GM19023 (cell line): ENCODE data around the gene TSPAN16.

Experiments
- ATAC-seq: cut with Tn5 transposase; IDR thresholded peaks from one replicate; pipeline ENCODE4 v1.9.1; 2021; ENCODE audit warnings: mild to moderate bottlenecking, moderate library complexity; ENCODE audit not compliant: unreplicated experiment

The TSPAN16 gene, protein sequence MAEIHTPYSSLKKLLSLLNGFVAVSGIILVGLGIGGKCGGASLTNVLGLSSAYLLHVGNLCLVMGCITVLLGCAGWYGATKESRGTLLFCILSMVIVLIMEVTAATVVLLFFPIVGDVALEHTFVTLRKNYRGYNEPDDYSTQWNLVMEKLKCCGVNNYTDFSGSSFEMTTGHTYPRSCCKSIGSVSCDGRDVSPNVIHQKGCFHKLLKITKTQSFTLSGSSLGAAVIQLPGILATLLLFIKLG

GRCh38 chr19:11295665-11296245 lies at the start of gene TSPAN16:
TSPAN16 (plus strand) TSS chr19:11296160; CDS start chr19:11296298, 138 bp downstream.
- no peak for ATAC-seq

- ATAC-seq: no peak
Observed at GRCh38 chr19:11246941-11247340, 49.0 kb upstream of the TSPAN16 start.

- no peak for ATAC-seq
Observed at GRCh38 chr19:11247391-11247790, 48.6 kb upstream of the TSPAN16 start.

DNA sequence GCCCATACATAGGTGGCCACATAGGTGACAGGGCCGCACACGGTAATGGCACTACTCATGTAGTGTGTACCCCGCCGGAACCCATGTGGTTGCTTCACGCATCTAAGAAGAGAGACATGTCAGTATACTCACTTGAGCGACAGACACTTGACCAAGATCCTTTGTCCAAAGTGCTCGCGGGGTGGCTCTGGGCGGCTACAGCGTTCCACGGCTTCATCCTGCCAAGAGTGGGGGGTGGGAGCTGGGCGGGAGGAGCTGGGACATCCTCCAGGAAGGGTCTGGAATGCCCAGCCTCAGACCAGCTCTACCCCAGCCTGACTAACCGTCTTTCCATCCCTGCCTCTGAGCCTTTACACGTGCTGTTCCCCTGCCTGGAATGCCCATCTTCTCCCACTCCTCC lies 48.0 kb upstream of the TSPAN16 start:
- ATAC-seq: no peak

DNA sequence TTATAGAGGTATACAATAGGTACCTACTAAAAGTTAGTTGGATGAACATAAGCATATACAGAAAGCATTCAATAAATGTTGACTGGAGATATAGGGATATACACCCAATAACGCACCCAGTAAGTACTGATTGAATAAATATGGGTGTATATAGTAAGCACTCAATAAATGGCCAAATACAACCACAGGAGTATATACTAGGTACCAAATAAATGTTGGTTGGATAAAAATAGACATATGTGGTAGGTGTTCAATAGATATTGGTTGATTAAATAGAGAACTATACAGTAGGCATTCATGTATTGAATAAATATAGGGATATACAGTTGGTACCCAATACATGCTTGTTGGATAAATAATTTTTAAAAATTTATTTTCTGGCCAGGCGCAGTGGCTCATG lies 47.1 kb upstream of the TSPAN16 start:
- ATAC-seq: no peak

- ATAC-seq: no peak
Observed at GRCh38 chr19:11251217-11251616, 44.7 kb upstream of the TSPAN16 start.

GRCh38 chr19:11251650-11252314 lies 44.2 kb upstream of the TSPAN16 start:
- no peak for ATAC-seq

GRCh38 chr19:11252665-11253355 lies 43.1 kb upstream of the TSPAN16 start:
- no peak for ATAC-seq

DNA sequence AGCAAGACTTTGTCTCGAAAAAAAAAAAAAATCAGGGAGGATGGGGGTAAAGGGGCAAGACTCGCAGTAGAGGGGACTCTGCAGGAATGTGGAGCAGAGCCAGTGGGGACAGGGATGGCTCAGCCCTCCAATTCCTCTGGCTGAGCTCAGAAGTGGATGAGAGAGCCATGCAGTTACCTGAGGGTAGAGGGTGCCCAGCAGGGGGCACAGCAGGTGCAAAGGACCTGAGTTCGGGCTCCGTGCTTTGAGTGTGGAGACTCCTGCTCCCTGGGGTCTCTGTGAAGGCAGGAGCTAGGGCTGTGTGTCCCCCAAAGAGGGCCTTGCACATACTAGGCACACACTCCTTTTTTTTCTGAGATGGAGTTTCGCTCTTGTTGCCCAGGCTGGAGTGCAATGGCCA lies 41.3 kb upstream of the TSPAN16 start:
- no peak for ATAC-seq

DNA sequence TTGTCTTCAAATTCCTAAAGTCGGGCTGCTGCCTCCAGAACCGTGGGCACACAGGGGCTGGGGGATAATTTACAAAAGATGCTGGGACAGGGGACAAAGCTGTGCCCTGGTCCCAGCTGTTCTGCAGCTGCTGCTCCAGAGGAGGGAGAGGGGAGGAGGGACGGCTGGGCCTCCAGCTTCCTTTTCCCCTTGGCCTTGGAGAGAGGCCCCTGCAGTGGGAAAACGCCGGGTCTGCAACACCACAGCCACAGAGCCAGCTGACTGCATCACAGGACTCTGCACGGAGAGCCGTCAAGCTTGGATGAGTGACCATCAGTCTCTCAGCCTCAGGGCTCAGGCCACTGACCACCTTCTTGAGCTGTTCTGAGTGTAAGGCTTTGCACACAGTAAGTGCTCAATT lies 39.8 kb upstream of the TSPAN16 start:
- no peak for ATAC-seq

GRCh38 chr19:11257846-11258380 lies 38.0 kb upstream of the TSPAN16 start:
- no peak for ATAC-seq

DNA sequence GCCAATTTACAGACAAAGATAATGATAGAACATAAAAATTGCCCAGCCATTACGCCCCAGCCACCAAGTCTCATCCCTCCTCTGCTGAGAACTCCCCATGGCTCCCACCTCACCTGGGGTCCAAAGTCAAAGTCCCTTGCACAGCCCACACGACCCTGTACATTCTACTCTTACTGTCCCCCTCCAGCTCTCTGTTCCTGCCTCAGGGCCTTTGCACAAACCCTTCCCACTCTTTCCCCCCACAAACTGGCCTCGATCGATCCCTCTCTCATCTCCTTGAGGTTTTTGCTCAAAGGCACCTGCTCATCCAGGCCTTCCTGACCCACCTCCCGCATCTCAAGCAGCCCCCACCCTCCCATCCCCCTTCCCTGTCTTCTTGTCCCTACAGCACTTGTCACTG lies 35.0 kb upstream of the TSPAN16 start:
- no peak for ATAC-seq

- no peak for ATAC-seq
Observed at GRCh38 chr19:11261431-11261970, 34.5 kb upstream of the TSPAN16 start.

DNA sequence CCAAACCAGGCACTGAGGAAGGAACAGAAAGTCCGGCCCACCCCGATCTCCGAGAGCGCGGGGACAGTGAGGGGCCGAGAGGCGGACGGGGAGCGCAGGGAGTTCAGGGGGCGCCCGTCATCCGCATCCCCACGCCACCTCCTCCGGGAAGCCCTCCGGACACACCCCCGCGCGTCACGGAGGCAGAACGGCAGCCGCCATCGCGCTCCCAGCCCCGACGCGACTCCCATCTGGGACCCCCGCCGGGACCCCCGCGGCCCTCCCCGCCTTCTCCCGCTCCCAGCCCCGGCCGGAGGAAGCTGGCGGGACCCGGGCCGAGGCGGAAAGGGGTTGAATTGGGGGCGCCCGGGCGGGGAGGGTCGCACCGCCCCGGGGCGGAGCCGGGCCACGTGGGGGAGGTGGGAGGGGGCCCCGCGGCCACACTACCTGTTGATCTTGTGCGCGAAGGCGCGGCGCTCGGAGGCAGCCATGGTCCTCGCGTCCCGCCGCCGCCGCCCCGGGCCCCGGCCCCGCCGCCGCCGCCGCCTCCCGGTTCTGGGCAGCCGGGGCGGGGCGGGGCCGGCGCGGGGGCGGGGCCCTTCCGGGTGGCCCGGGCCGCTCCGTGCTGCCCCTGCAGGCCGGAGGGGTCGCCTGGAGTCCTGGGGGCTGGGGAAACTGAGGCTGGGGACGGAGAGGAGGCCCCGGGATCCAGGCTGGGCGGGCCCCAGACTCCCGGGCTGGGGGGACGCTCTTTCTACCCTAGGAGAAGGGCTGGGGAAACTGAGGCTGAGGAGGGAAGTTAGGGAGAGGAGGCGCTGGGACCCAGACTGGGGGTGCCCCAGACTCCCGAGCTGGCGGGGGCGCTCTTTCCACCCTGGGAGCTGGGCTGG lies 33.8 kb upstream of the TSPAN16 start, which contains the start of gene DOCK6:
DOCK6 (minus strand) TSS at position 554 of the 869 bp plus-strand sequence; CDS start at position 470, 84 bp downstream.
- ATAC-seq: no peak

DNA sequence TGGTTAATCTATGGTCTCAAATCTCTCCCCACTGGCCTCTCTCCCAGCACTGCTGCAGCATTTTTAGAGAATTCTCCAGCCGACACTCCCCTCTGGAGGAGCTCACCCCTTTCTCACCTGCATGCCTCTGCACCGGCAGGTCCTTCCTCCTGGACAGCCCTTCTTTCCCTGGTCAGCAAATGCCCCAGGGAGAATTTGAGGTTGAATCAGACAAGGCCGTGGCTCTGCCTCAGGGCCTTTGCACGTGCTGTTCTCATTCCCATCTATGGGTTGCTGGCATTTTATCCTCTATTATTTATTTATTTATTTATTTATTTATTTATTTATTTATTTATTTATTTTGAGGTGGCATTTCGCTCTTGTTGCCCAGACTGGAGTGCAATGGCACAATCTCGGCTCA lies 32.2 kb upstream of the TSPAN16 start:
- ATAC-seq: no peak

DNA sequence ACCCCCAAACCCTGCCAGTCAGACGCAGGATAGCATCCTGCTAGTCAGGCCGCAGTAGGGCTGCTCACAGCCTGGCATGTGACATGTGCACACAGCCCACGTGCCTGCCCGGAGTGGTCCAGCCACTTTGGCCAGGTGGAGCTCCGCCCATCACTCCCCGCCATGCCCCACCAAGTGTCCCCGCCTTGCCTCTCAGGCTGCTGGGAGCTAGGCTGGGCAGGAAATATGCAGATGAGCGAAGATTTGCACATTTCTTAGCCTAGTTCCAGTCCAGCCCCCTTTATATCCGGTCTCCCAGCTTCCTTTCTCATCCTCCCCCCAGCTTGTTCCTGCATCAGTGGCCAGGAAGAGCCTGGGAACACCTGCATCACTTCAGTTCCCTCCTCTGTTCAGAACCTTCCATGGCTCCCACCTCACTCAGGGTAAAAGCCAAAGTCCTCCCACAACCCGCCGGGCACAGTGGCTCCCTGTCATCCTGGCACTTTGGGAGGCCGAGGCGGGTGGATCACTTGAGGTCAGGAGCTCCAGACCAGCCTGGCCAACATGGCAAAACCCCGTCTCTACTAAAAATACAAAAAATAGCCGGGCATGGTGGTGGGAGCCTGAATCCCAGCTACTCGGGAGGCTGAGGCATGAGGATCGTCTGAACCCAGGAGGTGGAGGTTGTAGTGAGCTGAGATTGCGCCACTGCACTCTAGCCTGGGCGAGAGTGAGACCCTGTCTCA lies 31.3 kb upstream of the TSPAN16 start:
- ATAC-seq: no peak

GRCh38 chr19:11265177-11265784 lies 30.7 kb upstream of the TSPAN16 start:
- no peak for ATAC-seq

DNA sequence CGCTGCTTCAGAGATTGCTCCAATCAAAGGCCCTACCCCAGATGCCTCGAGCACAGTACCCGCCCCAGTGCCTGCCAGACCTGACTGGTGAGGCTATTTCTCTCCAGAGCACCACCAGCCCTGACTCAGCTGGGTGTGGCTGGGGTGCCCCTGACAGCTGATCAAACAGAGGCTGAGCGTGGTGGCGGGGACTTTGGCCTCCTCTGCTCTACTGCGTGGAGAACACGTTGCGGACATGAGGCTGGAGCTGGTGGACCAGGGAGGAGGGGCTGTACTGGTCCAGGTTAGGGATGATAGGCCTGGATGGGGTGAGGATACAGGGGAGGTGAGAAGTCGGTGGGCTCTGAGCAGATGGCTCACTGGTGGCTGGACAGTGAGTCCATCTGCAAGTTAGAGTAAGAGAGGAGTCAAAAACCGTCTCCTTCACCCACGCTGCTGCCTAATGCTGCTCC lies 30.1 kb upstream of the TSPAN16 start:
- no peak for ATAC-seq
